DMS79 (cell line): ENCODE results near the gene TERB1.

Experiments
- DNase-seq: peaks from one replicate; lab custom pipeline; 2025; lab: John Stamatoyannopoulos, UW

Gene TERB1, protein sequence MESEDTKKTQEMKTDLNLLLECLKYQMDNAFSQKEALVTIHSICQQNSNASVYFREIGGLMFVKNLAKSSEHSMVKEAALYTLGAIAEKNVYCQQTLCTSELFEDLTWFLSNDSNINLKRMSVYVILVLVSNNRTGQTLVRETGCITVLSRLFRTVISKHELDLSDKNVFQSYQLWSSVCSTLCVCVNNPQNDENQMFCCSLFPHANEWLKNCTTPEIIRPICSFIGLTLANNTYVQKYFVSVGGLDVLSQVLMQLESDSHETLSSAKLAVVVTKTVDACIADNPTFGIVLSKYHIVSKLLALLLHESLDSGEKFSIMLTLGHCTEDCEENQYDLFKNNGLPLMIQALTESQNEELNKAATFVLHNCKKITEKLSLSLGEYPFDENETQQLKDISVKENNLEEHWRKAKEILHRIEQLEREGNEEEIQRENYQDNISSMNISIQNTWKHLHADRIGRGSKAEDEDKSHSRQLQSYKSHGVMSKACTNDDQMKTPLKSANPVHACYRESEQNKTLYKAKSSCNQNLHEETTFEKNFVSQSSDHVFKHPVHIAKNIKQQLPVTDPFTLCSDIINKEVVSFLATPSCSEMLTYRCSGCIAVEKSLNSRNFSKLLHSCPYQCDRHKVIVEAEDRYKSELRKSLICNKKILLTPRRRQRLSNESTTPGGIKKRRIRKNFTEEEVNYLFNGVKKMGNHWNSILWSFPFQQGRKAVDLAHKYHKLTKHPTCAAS

DNA sequence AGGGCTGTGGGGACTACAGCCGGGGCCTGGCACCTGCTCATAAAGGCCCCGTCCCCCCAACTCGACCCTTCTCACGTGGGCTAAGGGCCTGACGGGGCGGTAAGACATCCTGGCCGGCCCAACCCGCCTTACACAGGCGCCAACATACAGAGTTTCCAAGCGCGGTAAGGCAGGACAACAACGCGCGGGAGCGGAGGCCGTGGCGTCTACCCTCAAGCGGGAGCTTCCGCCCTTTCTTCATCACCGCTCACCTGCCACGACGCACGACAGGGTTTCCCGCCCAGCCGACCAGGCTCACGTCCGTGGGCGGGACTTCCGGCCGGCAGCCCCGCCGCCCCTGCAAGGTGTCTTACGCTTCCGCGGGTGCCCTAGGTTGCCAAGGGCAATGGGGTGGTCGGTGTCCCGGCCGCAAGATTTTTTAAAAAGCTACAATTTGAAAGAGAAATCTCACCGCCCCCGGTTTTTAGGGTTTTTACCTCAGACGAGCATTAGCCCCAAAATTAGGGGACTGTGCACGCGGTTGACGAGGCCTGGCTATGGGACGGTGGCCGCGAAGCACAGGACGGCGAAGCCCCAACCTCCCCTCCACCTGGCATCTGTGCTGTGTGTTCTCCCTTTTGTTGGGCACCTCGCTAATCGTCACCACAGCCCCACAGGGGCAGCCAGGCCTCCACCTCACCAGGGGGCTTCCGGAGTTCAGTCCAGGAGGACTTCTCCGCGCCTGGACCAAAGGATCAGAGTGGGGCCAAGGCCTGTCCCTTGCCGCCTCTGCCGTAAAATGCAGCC is at the start of gene TERB1:
TSS of gene TERB1 (minus strand) at position 265 of the 786 bp plus-strand sequence. CDS start 4,786 bp downstream, outside the sequence.
- DNase-seq, result no peak

DNA sequence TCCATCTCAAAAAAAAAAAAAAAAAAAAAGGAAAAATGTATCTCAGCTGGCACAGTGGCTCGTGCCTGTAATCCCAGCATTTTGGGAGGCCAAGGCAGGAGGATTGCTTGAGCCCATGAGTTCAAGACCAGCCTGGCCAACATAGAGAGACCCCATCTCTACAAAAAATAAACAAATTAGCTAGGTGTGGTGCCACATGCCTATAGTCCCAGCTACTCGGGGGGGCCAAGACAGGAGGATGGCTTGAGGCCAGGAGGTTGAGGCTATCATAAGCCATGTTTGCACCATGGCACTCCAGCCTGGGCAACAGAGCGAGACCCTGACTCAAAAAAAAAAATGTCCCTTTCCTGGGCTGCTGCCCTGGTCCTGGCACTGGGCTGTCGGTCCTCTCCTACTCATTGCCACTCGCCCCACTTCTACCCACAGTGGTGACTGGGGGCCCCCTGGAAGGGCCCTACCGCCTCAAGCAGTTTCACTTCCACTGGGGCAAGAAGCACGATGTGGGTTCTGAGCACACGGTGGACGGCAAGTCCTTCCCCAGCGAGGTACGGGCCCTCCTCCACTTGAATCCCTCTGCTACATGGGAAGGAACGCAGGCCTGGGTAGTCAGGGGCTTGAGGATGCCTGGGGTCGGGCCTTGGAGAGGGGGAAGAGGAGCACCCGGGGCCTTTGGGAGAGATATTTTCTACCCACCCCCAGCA is 48.9 kb upstream of the TERB1 start:
- no peak for DNase-seq

DNA sequence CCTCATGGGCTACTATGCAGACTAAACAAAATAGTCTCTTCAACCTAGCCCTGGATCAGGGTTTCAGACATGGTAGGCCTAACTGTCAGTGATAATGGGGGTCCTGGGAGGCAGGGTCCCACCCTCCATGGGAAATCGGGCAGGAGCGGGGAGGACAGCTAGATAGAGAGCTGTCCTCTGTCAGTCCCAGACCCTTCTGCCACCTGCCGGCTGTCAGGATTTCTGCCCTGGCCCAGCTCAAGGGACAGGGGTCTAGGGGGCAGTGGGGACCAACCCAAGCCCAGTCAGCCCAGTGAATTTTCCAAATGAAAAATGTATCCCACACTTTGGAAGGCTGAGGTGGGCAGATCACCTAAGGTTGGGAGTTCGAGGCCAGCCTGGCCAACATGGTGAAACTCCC is 48.2 kb upstream of the TERB1 start:
- no peak for DNase-seq

DNA sequence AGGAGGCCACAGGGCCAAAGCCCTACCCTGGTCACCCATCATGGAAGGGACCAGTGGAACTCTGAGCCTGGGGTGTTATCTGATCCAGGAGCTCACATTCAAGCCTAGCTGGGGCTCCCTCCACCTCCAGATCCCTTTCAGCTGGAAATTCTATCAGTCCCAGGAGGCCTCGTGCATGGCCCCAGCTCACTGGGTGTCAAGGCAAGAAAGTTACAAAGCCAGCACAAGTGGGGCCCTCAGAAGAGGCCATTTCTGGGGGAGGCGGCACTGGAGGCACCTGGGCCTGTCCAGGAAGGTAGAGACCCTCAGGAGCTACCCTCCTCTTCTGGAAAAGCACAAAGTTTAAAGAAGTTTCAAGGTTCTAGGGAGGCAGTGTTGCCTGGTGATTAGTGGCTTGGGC is 47.6 kb upstream of the TERB1 start:
- no peak for DNase-seq

DNA sequence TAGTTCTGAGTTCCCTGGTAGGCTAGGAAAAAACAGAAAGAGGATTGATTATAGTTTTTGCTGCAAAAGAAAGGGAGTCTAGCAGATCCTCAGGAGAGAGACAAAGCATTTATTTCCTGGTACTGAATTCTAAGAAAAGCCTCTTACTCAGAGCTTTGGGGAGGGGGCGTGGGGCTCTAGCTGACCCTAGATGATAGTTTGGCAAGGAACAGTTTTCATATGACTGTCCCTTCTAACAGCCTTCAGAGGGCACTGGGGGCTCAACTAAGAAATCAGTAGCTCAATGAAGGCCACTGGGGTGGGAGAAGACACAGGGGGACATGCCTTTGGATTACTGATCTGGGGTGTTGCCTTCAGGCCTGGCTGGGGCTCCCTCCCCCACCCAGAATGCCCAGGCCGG is 46.8 kb upstream of the TERB1 start:
- no peak for DNase-seq

DNA sequence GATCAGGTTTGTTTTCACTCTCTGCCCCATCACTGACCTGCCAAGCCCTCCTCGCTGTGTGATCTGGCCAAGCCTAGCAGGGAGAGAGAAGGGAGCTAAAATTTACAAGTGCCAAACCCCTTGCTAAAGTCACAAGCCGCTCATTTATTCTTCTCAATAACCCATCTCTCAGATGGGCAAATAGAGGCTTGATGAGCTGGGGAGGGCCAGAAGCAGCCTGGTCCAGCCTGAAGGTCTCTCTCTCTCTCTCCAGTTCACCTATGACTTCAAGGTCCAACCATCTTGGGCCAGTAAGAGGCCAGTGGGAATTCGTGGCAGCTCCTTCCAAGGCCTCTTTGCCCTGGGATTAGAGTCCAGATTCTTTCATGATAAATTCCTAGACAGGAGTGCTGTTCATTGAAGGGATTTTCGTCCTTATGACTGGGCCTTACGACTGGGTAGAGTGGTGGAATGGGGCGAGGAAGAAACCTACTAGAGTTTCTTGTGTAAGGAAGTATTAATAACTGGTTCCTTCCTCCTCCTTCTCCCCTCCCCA is 46.2 kb upstream of the TERB1 start:
- DNase-seq, result no peak

DNA sequence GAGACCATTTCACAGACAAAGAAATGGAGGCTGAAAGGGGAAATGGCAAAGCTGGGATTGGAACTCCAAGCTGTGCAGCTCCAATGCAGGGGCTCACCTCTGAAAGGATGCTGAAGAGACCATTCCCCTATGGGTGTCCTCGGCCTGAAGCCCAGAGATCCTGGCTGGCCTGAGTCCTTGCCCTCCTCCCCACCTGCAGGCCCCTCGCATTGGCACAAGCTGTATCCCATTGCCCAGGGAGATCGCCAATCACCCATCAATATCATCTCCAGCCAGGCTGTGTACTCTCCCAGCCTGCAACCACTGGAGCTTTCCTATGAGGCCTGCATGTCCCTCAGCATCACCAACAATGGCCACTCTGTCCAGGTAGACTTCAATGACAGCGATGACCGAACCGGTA is 45.4 kb upstream of the TERB1 start:
- no peak for DNase-seq

DNA sequence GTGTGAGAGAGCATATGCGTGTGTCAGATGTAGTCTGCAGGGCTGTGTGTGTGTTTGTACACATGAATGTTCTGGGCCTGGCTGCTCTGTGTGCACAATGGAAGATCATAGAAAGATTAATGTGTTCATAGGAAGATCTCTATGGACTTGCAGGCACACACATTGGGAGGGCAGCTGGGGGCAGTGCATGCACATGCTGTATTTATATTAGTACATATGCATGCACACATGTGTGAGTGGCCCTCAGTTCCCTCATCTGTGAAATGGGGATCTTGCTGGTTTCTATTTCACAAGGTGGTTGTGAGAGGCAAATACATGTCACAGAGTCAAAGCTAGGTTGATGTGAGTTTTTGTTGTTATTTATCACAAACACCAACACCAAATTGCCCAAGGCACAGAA is 44.9 kb upstream of the TERB1 start:
- DNase-seq, result no peak

DNA sequence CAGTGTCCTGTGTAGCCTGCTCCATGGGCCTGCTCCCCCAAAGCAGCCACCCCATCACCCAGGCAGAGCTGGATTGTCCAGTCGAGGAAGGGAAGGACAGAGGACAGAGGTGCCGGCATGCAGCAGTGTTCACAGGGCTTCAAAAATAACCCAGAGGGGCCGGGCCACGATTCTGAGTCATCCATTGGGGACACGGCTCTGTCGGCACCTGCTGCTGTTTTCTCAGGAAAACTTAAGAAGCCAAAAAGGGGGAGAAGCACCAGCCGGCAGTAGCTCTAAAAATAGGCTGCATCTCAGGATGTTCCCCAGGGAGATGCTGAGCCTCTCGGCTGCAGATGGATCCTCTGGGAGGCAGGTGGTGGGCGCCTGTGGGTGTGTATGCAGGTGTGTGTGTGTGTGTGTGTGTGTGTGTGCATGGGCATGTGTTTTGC is 44.4 kb upstream of the TERB1 start:
- peak; percentile 18 for DNase-seq

DNA sequence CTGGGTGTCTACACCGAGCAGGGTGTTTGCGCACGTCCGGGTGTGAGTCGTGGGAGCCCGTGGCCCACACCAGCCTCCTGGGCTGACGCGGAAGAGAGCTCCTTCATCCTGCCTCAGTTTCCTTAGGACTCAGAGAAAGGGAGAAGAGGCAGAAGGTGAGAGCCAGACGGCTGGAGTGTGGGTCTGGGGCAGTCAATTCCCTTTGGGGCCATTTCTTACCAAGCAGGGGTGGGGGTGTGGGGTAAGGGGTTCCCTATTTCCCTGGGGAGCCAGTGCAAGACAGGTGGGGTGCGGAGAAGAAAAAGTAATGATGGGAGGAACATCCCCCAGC is 43.7 kb upstream of the TERB1 start:
- no peak for DNase-seq

DNA sequence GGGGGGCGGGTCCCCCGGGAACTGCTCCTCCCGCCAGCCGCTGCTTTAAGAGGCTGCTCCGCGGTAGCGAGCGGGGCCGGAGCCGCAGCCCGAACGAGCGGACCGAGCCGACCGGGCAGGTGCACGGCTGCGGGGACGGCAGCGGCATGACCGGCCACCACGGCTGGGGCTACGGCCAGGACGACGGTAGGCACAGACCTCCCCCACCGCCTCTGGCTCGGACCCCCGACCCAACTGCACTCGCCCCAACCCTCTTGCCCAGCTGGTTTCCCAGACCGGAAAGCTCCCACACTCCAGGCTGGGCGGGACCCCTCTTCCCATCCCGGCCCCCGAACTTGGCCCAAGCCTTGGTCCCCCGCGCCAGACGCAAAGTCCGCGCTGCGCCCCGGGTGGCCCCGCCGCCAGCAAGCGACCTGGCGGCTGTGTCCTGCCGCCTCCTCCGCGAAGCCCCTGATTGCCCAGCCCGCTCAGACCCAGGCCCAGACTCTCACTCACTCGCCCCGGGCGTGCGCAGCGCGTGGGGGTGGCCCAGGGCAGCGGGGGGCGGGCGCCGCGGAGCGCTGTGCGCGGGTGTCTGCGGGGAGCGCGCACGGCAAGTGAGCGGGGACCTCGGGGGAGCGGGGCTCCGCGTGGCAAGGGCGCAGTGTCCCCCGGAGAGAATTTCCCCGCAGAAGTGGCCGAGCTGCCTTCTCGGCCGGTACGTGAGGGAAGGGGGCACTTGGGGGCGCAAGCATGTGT is 43.1 kb upstream of the TERB1 start, which contains the start of gene CA7:
TSS of gene CA7 (plus strand) at position 73 of the 738 bp plus-strand sequence. CDS start at position 147, 74 bp downstream.
- no peak for DNase-seq

DNA sequence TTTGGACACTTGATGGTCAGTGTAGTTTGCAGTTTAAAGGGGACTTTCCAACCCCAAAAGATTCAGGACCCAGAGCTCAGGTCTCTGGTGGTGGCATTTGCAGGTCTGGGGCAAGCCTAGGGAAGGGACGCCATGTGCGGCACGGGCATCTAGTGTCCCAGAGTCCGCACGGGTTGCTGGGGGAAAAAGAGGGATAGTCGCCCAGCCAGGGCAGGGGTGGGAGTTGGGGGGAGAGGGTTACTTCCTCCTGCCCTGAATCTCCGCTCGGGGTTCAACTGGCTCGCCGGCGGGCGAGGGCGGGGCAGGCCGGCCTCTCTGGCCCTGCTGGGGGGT is 42.6 kb upstream of the TERB1 start:
- DNase-seq, result no peak

DNA sequence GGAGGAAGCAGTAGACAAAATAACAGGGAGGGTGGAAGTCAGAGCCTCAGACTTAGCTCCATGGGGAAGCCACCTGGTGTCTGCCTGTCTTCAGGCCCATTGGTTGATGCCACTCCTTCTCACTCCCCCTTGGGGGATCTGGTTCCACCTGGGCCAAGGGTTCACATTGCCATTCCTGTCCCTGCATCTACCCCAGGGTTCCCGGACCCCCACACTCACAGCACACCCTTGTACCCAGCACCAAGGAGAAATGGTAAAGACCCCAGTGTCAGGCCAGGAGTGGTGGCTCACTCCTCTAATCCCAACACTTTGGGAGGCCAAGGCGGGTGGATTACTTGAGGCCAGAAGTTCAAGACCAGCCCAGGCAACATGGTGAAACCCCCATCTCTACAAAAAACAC is 41.8 kb upstream of the TERB1 start:
- DNase-seq, result no peak

DNA sequence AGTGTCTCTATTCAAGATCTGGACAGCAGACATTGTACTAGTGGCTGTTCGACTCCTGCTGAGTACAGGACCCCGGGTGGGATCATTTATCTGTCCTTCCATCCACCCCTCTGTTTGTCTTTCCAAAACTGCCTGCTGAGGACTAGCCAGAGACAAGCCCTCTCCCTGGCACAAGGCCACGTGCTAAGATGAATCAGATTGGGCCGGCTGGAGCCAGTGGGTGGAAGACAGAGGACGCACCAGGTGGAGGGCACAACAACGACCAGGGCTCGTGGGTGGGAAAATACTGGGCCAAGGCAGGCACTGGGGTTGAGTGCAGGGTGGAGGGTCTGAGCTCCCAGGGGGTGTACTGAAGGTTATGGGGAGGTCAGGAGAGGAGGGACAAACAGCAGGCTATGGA is 41.4 kb upstream of the TERB1 start:
- DNase-seq, result no peak

DNA sequence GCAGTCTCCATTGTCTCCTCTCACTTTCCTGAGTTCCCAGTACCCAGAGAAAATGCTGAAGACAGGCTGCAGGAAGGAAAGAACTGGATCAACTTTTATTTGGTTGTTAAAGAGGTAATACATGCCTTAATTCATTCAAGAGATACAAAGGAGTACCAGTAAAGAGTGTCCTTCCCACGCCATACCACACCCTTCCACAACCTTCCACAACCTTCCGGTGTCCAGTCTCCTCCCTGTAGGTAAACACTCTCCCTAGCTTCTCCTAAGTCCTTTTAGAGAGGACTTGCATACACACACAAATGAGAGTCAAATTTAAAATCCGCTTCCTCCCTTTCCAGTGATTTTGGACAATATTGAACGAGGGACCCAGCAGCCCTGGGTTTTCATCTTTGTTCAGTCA is 40.0 kb upstream of the TERB1 start:
- DNase-seq, result no peak

DNA sequence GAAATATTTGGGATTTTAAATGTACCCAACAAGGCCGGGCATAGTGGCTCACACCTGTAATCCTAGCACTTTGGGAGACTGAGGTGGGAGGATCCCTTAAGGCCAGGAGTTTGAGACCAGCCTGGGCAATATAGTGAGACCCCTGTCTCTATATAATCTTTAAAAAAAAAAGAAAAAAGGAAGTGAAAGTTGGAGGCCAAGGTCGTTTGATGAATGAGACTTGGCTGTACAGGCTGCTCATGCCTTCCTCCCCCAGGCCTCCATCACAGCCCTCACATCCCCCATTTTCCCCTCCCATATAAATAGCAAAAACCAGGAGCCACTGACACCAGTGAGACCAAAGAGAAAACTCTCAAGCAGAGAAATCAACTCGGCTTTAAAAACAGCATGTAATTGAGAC is 39.5 kb upstream of the TERB1 start:
- DNase-seq, result no peak

DNA sequence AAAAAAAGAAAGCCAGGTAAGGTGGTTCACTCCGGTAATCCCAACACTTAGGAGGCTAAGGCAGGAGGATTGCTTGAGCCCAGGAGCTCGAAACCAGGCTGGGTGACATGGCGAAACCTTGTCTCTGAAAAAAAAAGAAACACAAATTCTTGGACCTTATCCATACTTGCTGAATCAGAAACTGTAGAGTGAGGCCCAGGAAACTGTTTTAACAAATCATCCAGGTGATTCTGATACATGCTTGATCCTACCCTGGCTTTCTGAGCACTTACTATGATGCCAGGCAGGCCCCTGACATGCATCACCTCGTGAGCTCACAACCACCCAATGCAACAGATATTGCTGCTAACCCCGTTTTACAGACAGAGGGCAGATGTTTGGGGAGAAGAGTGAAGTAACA is 33.4 kb upstream of the TERB1 start:
- DNase-seq, result no peak

DNA sequence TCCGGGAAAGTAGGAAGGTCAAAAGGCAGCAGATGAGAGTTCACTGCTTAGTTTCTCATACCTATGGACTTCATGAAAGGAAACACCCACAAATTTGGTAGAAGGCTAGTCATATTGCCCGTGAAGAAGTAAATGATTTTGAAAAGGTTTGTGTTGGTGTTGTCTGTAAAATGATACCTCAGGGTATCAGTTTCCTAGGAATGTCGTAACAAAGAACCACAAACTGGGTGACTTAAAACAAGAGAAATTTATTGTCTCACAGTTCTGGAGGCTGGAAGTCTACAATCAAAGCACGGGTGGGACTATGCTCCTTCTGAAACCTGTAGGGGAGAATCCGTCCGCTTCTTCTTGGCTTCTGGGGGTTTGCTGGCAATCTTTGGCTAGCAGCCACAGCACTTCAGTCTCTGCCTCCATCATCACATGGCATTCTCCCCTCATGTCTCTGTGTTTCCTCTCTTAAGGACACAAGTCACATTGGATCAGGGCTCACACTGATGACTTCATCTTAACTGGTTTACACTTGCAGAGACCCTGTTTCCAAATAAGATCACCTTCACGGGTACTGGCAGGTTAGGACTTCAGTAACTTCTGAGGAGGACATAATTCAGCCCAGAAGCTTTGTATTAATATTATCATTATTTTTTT is 31.4 kb upstream of the TERB1 start:
- no peak for DNase-seq

DNA sequence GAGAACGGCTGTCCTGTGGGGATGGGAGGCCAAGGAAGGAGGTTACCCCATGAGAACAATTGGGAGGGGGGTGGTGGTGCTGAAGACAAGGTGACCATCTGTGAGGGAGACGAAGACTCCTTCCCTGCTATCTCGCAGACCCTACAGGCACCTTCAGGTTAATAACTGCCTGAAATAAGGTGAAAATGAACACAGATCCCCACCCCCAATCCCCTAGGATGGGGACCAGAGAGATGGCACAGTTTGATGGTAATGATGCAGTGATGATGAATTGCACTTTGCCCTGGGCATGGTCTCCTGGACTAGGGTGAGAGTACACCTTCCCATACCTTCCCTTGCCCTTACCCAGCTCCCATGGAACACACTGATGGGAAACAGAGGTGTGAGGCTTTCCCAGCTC is 30.8 kb upstream of the TERB1 start:
- no peak for DNase-seq
